WTC11 (cell line): ENCODE results near the gene COL9A2.

ENCODE experiments used
- KAT7 ChIP-seq: sonication (generic); formaldehyde crosslinking; IDR thresholded peaks from 2 replicates; pipeline ENCODE4 v1.8.1; 2023; ENCODE audit warnings: missing genetic modification reagents, mild to moderate bottlenecking, borderline replicate concordance
- TF ChIP-seq, protein P1 (sequence below): fragments of 200-600 bp; IDR thresholded peaks from 2 replicates; pipeline ENCODE4 v1.8.0; 2022; ENCODE audit warnings: antibody characterized with exemption

DNA sequence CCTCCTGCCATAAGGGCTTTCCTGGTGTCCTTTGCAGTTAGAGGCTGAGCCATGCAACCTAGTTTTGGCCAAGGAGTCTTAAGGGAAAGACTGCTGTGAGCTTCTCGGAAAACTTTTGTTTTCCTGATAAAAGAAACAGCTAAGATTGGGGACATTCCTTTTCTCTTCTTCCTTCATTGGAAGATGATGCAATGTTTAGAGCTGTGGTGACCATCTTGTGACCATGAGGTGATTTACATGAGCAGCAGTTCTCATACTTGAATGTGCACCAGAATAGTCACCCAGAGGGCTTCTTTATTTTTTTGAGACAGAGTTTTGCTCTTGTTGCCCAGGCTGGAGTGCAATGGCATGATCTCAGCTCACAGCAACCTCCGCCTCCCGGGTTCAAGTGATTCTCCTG lies 36.0 kb upstream of the COL9A2 start:
- TF ChIP-seq, protein P1, sequence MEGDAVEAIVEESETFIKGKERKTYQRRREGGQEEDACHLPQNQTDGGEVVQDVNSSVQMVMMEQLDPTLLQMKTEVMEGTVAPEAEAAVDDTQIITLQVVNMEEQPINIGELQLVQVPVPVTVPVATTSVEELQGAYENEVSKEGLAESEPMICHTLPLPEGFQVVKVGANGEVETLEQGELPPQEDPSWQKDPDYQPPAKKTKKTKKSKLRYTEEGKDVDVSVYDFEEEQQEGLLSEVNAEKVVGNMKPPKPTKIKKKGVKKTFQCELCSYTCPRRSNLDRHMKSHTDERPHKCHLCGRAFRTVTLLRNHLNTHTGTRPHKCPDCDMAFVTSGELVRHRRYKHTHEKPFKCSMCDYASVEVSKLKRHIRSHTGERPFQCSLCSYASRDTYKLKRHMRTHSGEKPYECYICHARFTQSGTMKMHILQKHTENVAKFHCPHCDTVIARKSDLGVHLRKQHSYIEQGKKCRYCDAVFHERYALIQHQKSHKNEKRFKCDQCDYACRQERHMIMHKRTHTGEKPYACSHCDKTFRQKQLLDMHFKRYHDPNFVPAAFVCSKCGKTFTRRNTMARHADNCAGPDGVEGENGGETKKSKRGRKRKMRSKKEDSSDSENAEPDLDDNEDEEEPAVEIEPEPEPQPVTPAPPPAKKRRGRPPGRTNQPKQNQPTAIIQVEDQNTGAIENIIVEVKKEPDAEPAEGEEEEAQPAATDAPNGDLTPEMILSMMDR: no peak
- no peak for TF ChIP-seq KAT7
